DMS 273 (cell line): Measurements from ENCODE around the gene NR3C2.

Source experiments
- DNase-seq: peaks from one replicate; lab custom pipeline; 2025; ENCODE audit not compliant: unreplicated experiment; lab: John Stamatoyannopoulos, UW

NR3C2 gene

GRCh38 chr4:148441986-148442831, at the start of gene NR3C2:
NR3C2 (minus strand) TSS chr4:148442414.
- DNase-seq: peak; percentile 94

GRCh38 chr4:148487181-148487580, 45.0 kb upstream of the NR3C2 start:
- DNase-seq: no peak

- DNase-seq: no peak
Measured at GRCh38 chr4:148481636-148482035, 39.4 kb upstream of the NR3C2 start.

GRCh38 chr4:148477276-148477675, 35.1 kb upstream of the NR3C2 start:
- no peak for DNase-seq

- no peak for DNase-seq
Measured at GRCh38 chr4:148469938-148470337, 27.7 kb upstream of the NR3C2 start.

- DNase-seq: no peak
Measured at GRCh38 chr4:148454835-148455234, 12.6 kb upstream of the NR3C2 start.

- no peak for DNase-seq
Measured at GRCh38 chr4:148453833-148454232, 11.6 kb upstream of the NR3C2 start.

GRCh38 chr4:148452970-148453369, 10.8 kb upstream of the NR3C2 start:
- no peak for DNase-seq

- no peak for DNase-seq
Measured at GRCh38 chr4:148449921-148450320, 7.7 kb upstream of the NR3C2 start.

GRCh38 chr4:148448141-148448540, 5.9 kb upstream of the NR3C2 start:
- no peak for DNase-seq

- no peak for DNase-seq
Measured at GRCh38 chr4:148447681-148448080, 5.5 kb upstream of the NR3C2 start.

- no peak for DNase-seq
Measured at GRCh38 chr4:148445860-148446330, 3.7 kb upstream of the NR3C2 start.

GRCh38 chr4:148445071-148445859, 3.1 kb upstream of the NR3C2 start:
- peak; percentile 66 for DNase-seq

GRCh38 chr4:148444296-148445070, 2.3 kb upstream of the NR3C2 start:
- DNase-seq: peak; percentile 42

GRCh38 chr4:148443512-148444295, 1.5 kb upstream of the NR3C2 start:
- peak; percentile 42 for DNase-seq

- DNase-seq: peak; percentile 37
Measured at GRCh38 chr4:148442832-148443511, 758 bp upstream of the NR3C2 start.

- DNase-seq: peak; percentile 25
Measured at GRCh38 chr4:148441624-148441985, 609 bp downstream of the NR3C2 start.

GRCh38 chr4:148438047-148438446, 4.2 kb downstream of the NR3C2 start:
- DNase-seq: no peak

GRCh38 chr4:148437439-148437838, 4.8 kb downstream of the NR3C2 start:
- no peak for DNase-seq

GRCh38 chr4:148436512-148436911, 5.7 kb downstream of the NR3C2 start:
- DNase-seq: no peak
